ENCODE data around the gene OR5B21. TPM values are rescaled to one million over a fixed set of nuclear protein-coding genes. Genes with fewer than 3 reads are reported as not detected.

The OR5B21 gene
- polyA plus RNA-seq (2012; rRNA removed): not detected in 2 replicates
- polyA plus RNA-seq (2012; cell fraction: cytosol; rRNA removed): not detected in 2 replicates
- polyA plus RNA-seq (2012; cell fraction: nucleus; rRNA removed): not detected in 2 replicates

DNA sequence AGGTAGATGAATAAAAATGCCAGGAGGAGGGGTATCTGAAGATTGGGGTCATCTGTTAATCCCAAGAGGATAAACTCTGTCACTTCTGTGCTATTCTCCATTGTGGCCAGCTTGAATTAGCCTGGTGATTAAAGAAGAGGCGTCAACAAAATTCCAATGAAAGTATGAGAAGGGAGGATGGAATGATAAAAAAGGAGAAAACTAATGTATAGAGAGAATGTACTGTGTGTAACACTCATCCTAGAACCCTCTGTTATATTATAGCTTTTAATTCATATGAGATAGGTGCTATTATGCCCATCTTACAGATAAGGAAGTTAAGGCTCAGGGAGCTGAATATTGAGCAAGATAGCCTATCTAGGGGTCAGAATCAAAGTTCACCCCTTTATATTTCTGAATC lies at the start of gene OR5B21:
Gene OR5B21 (minus strand): TSS at position 101 of the 400 bp plus-strand sequence. CDS start 0 bp downstream, at position 101.
- H3K9ac ChIP-seq: no peak within 1 kb of the TSS
- H3K79me2 ChIP-seq (ENCODE audit: insufficient read depth): no peaks in the 10 kb centered on the region
- no peak within 1 kb of the TSS for H3K27ac ChIP-seq (ENCODE audit: low read depth in 2 of 2, low read length in 1 of 2)
- no peaks in the 10 kb centered on the region for H4K20me1 ChIP-seq (ENCODE audit: insufficient read depth)
- H2AFZ ChIP-seq (ENCODE audit: low read depth): no peak within 1 kb of the TSS
- POLR2A ChIA-PET: no interaction called here
- H3K4me1 ChIP-seq (ENCODE audit: control insufficient read depth in 1 of 2, insufficient read depth in 2 of 2, low read depth in 1 of 2, low read length in 1 of 2): no peaks in the 10 kb centered on the region
- H3K9me3 ChIP-seq: no peaks in the 10 kb centered on the region
- H3F3A ChIP-seq (replicated peaks; ENCODE audit: insufficient read depth): no peaks in the 10 kb centered on the region
- DNase-seq: no peak
- H3K4me3 ChIP-seq (ENCODE audit: low read depth in 2 of 2, low read length in 1 of 2): no peak within 1 kb of the TSS
- H3K27me3 ChIP-seq (ENCODE audit: insufficient read depth): no peaks in the 10 kb centered on the region
- TF ChIP-seq RFX5 (IDR thresholded peaks at IDR 0.05; ENCODE audit: low read length) (no peak), FOXM1 (IDR thresholded peaks at IDR 0.05; ENCODE audit: low read depth) (no peak), FOXJ3 (CRISPR knock-in tag; IDR thresholded peaks at IDR 0.05) (no peak), CHD2 (IDR thresholded peaks at IDR 0.05; ENCODE audit: low read length, partially characterized antibody) (no peak), TEAD4 (IDR thresholded peaks at IDR 0.05; ENCODE audit: borderline replicate concordance, insufficient read depth) (no peak), GATA2 (CRISPR knock-in tag; IDR thresholded peaks at IDR 0.05) (no peak), ELF1 (IDR thresholded peaks at IDR 0.05) (no peak), POLR2AphosphoS5 (IDR thresholded peaks at IDR 0.05; ENCODE audit: low read depth, low read length) (no peak), NRF1 (IDR thresholded peaks at IDR 0.05; ENCODE audit: low read depth, low read length) (no peak), GABPA (IDR thresholded peaks at IDR 0.05; ENCODE audit: low read depth) (no peak), TAF1 (IDR thresholded peaks at IDR 0.05; ENCODE audit: borderline replicate concordance, low read depth, low read length) (no peak), ZBTB33 (IDR thresholded peaks at IDR 0.05; ENCODE audit: borderline replicate concordance, low read depth) (no peak), USF1 (IDR thresholded peaks at IDR 0.05; ENCODE audit: borderline replicate concordance, low read depth) (no peak)
- TF ChIP-seq, protein P1, sequence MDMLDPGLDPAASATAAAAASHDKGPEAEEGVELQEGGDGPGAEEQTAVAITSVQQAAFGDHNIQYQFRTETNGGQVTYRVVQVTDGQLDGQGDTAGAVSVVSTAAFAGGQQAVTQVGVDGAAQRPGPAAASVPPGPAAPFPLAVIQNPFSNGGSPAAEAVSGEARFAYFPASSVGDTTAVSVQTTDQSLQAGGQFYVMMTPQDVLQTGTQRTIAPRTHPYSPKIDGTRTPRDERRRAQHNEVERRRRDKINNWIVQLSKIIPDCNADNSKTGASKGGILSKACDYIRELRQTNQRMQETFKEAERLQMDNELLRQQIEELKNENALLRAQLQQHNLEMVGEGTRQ (IDR thresholded peaks at IDR 0.05; ENCODE audit: borderline replicate concordance, low read depth, low read length): no peak
- CTCF ChIA-PET: interaction anchor here (1.0 kb wide), 1 partner anchor 16 kb away, joined by 4 read pairs; no protein-coding TSS in a partner anchor
- WGBS (ENCODE audit: low lambda C conversion rate): 80% methylated on average over 1 of the region's 1 CpG
- no peaks in the 10 kb centered on the region for H3K36me3 ChIP-seq (replicated peaks in 1 of 2; ENCODE audit: control insufficient read depth in 1 of 2, insufficient read depth in 2 of 2, low read length in 1 of 2)
- no peaks in the 10 kb centered on the region for H3K9me2 ChIP-seq
- no peak within 1 kb of the TSS for H3K4me2 ChIP-seq

- Histone ChIP-seq H3F3A (replicated peaks; ENCODE audit: insufficient read depth) (no peaks in the 10 kb centered on the region), H3K9me3 (no peaks in the 10 kb centered on the region), H4K20me1 (ENCODE audit: insufficient read depth) (no peaks in the 10 kb centered on the region), H3K9me2 (no peaks in the 10 kb centered on the region), H3K27ac (ENCODE audit: low read depth in 2 of 2, low read length in 1 of 2) (no peak overlapping the region), H3K9ac (no peak overlapping the region), H3K79me2 (ENCODE audit: insufficient read depth) (no peaks in the 10 kb centered on the region), H3K4me3 (ENCODE audit: low read depth in 2 of 2, low read length in 1 of 2) (no peak overlapping the region), H3K27me3 (ENCODE audit: insufficient read depth) (no peaks in the 10 kb centered on the region), H3K4me2 (no peak overlapping the region), H2AFZ (ENCODE audit: low read depth) (no peak overlapping the region), H3K36me3 (replicated peaks in 1 of 2; ENCODE audit: control insufficient read depth in 1 of 2, insufficient read depth in 2 of 2, low read length in 1 of 2) (peaks cover 39 to 57% of the 10 kb centered on the region in 2 experiments), H3K4me1 (ENCODE audit: control insufficient read depth in 1 of 2, insufficient read depth in 2 of 2, low read depth in 1 of 2, low read length in 1 of 2) (no peaks in the 10 kb centered on the region)
- ChIA-PET CTCF (interaction anchor here (0.6 kb wide), 1 partner anchor 27 kb away, joined by 3 read pairs; no protein-coding TSS in a partner anchor), POLR2A (no interaction called here)
- WGBS (ENCODE audit: low lambda C conversion rate): 84% methylated on average over 7 of the region's 7 CpGs
- no peak for DNase-seq
- TF ChIP-seq TAF1 (IDR thresholded peaks at IDR 0.05; ENCODE audit: borderline replicate concordance, low read depth, low read length) (no peak), POLR2AphosphoS5 (IDR thresholded peaks at IDR 0.05; ENCODE audit: low read depth, low read length) (no peak), REST (IDR thresholded peaks at IDR 0.05; ENCODE audit: low read depth, low read length) (no peak), CTCF (IDR thresholded peaks at IDR 0.05) (no peak), MXI1 (IDR thresholded peaks at IDR 0.05; ENCODE audit: low read depth, low read length) (no peak), RAD21 (IDR thresholded peaks at IDR 0.05; ENCODE audit: low read length) (no peak)
These were observed 41.7 kb upstream of the OR5B21 start for GRCh38 chr11:58549644-58550043.
